Kidney (tissue), 14 donors: ENCODE results near the gene SVOPL. TPM values are rescaled to one million over a fixed set of nuclear protein-coding genes. Genes with fewer than 3 reads are reported as not detected.

Experiments used
- DNase-seq, 5 donors: peaks; one replicate each; pipeline ENCODE4 v3.0.0-alpha.2; 2013 to 2020
- FAIRE-seq: peaks from 2 replicates; lab custom pipeline; 2012; peaks lifted over from hg19 to GRCh38; lab: Jason Lieb, UNC
- H3K27ac ChIP-seq, 2 donors: one replicate each; pipeline ENCODE4 v1.7.0; 2013; ENCODE audit warnings: low read depth in 2 of 2, low read length in 2 of 2, inconsistent platforms in 1 of 2
- H3K27me3 ChIP-seq: one replicate; pipeline ENCODE4 v1.7.1; 2013; ENCODE audit warnings: low read length, inconsistent platforms; ENCODE audit not compliant: control insufficient read depth, insufficient read depth
- H3K36me3 ChIP-seq, 3 donors: one replicate each; pipeline versions ENCODE4 v1.7.0 to v1.7.1; 2013; ENCODE audit warnings: low read length in 3 of 3, control low read depth in 1 of 3, inconsistent platforms in 1 of 3; ENCODE audit not compliant: insufficient read depth in 3 of 3, control insufficient read depth in 2 of 3
- H3K4me1 ChIP-seq, 3 donors: one replicate each; pipeline versions ENCODE4 v1.7.0 to v1.7.1; 2013; ENCODE audit warnings: low read length in 3 of 3, inconsistent platforms in 1 of 3, low read depth in 1 of 3; ENCODE audit not compliant: control insufficient read depth in 2 of 3, insufficient read depth in 2 of 3
- H3K4me3 ChIP-seq, 3 donors: one replicate each; pipeline versions ENCODE4 v1.7.0 to v1.8.1; 2013; ENCODE audit warnings: low read length in 3 of 3, control low read depth in 1 of 3, inconsistent platforms in 1 of 3
- H3K9ac ChIP-seq, 3 donors: one replicate each; pipeline versions ENCODE4 v1.7.0 to v1.7.1; 2013; ENCODE audit warnings: low read length in 3 of 3, control low read depth in 1 of 3, inconsistent platforms in 1 of 3
- H3K9me3 ChIP-seq, 3 donors: one replicate each; pipeline versions ENCODE4 v1.7.0 to v1.7.1; 2013; ENCODE audit warnings: low read length in 3 of 3, control low read depth in 1 of 3, inconsistent platforms in 1 of 3; ENCODE audit not compliant: control insufficient read depth in 2 of 3, insufficient read depth in 1 of 3
- intact Hi-C: fragments of 100-400 bp; cut with DNase I; formaldehyde crosslinking; loops from one replicate; pipeline ENCODE4 v1.11.1; 2022
- polyA plus RNA-seq: library from polyadenylated mRNA; stranded (reverse); fragments of 350-450 nt; fragmentation: Illumina TruSeq; extraction: RNeasy Lipid Tissue Mini Kit (QIAGEN cat#74804); gene quantifications from one replicate; pipeline ENCODE4 v1.2.3, GENCODE V29; 2014; ENCODE audit warnings: low read depth, low replicate concordance; ENCODE audit not compliant: insufficient read depth
- total RNA-seq: library from RNA; stranded (reverse); fragmentation: NEBNext Ultra II Directional; extraction: Animal tissue kit (Norgen Biotek cat#: 25700); gene quantifications from one replicate; pipeline ENCODE4 v1.2.1, GENCODE V29; 2021
- TF ChIP-seq, protein P1 (sequence below): IDR thresholded peaks from 3 replicates; pipeline ENCODE4 v1.5.1; 2012; ENCODE audit warnings: mild to moderate bottlenecking, moderate library complexity, borderline replicate concordance; ENCODE audit not compliant: insufficient read depth; ENCODE audit errors: extremely low read depth
- donor health status: control.
- donor health status: control.
- donor health status: control.
- donor health status: control.
- donor health status: control.
- donor health status: DM: yes; HTN: yes; CAD: no.
- donor health status: Normal renal cell carcinoma (clear cell type).

The SVOPL gene
- total and polyA plus RNA-seq, 2 donors from 2014 or later, result 2.4 to 5.1 TPM

DNA sequence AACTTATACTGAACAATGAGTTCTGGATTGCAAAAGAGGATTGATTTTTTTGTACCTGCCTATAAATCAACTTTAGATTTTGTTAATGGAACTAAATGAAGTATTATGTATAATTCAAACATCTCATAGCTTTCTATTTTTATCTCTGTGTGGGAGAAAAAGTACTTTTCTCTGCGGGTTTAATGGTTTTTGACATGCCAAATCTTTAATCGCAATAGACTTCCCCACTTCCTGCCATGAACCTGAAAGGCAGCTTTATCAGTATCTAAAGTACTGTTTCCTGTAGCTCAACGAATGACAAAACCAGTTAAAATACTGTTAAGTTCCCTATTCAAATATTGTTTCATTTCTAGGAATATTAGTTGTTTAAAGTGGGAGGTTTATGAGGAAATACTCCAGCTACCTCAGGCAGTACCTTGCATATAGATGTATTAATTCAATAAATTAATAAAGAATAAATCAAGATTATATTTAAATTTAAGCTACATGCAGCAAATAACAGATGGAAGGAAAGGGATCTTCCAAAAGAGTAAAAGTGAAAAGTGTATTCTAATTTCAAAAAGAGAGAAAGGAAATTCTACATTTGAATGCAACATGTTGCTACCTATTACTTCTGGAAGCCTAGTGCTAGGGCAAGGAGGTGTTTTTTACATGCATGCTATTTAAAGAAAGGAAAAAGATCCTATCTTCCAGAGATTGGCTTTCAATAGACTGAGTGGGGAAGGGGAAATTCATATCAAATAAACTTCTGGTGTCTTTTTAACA is 75.9 kb downstream of the SVOPL start:
- no peak overlapping the region for H3K27ac ChIP-seq
- FAIRE-seq, result no peak
- H3K4me3 ChIP-seq, result no peak overlapping the region
- H3K4me1 ChIP-seq, result no peaks in the 10 kb centered on the region
- no peak overlapping the region for H3K9ac ChIP-seq
- TF ChIP-seq, protein P1, sequence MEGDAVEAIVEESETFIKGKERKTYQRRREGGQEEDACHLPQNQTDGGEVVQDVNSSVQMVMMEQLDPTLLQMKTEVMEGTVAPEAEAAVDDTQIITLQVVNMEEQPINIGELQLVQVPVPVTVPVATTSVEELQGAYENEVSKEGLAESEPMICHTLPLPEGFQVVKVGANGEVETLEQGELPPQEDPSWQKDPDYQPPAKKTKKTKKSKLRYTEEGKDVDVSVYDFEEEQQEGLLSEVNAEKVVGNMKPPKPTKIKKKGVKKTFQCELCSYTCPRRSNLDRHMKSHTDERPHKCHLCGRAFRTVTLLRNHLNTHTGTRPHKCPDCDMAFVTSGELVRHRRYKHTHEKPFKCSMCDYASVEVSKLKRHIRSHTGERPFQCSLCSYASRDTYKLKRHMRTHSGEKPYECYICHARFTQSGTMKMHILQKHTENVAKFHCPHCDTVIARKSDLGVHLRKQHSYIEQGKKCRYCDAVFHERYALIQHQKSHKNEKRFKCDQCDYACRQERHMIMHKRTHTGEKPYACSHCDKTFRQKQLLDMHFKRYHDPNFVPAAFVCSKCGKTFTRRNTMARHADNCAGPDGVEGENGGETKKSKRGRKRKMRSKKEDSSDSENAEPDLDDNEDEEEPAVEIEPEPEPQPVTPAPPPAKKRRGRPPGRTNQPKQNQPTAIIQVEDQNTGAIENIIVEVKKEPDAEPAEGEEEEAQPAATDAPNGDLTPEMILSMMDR, result no peak
- H3K27me3 ChIP-seq, result no peaks in the 10 kb centered on the region
- H3K36me3 ChIP-seq, result no peaks in the 10 kb centered on the region
- DNase-seq, result no peak
- H3K9me3 ChIP-seq, result no peaks in the 10 kb centered on the region
- intact Hi-C loops, result no loop called here

DNA sequence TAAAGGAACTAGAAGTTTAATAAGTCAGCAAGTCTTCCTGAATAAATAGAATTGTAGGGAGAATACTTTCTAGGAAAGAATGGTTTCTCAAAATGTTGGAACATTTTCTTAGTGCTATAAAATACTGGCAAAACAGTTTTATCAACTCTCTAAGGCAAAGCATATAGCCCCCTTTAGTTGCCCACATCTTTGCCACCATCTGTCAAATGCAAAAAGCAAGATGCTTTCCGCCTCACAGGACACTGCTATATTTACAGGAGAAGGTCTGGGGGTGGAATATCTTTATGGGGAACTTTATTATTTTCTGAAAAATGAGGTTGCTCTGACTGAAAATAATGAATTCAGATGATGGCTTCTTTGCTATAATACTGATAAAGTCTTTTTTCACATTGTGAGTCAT is 78.3 kb downstream of the SVOPL start:
- H3K36me3 ChIP-seq, result no peaks in the 10 kb centered on the region
- no peak overlapping the region for H3K9ac ChIP-seq
- intact Hi-C loops, result no loop called here
- no peak overlapping the region for H3K4me3 ChIP-seq
- FAIRE-seq (no peak), DNase-seq (no peak)
- H3K4me1 ChIP-seq, result no peaks in the 10 kb centered on the region
- H3K27ac ChIP-seq, result no peak overlapping the region
- H3K27me3 ChIP-seq, result no peaks in the 10 kb centered on the region
- TF ChIP-seq, protein P1, result no peak
- no peaks in the 10 kb centered on the region for H3K9me3 ChIP-seq

DNA sequence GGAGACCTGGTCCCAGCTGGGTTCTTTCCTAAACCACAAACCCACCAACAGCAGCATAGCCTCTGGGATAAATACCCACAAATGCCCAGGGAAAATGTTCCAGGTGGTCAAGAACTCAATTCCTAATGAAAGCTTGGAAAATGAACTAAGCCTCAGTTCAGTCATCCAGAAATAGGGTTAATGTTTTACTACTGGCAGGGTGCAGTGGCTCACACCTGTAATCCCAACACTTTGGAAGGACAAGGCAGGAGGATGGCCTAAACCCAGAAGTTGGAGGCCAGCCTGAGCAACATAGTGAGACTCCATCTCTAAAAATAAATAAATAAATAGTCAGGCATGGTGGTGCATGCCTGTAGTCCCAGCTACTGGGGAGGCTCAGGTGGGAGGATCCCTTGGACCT is 82.2 kb downstream of the SVOPL start:
- intact Hi-C loops, result no loop called here
- FAIRE-seq (no peak), DNase-seq (peak in 1 of 5 donors; percentile 14)
- Histone ChIP-seq H3K9me3 (no peaks in the 10 kb centered on the region), H3K27me3 (no peaks in the 10 kb centered on the region), H3K9ac (no peak overlapping the region), H3K27ac (no peak overlapping the region), H3K4me1 (no peaks in the 10 kb centered on the region), H3K4me3 (no peak overlapping the region), H3K36me3 (no peaks in the 10 kb centered on the region)
- TF ChIP-seq, protein P1, result no peak
